GM13976 (cell line): Measurements from ENCODE around the gene UHMK1.

ENCODE experiments used
- DNase-seq: peaks from one replicate; pipeline ENCODE4 v3.0.0; 2012; ENCODE audit warnings: low spot score
- CTCF ChIP-seq: IDR thresholded peaks from 2 replicates; pipeline ENCODE4 v1.5.1; 2012; ENCODE audit warnings: borderline replicate concordance, mild to moderate bottlenecking; ENCODE audit not compliant: insufficient read depth; ENCODE audit errors: extremely low read depth, missing control alignments, control extremely low read depth
- in situ Hi-C: fragments of 300-500 bp; cut with MboI; formaldehyde crosslinking; loops from one replicate; pipeline ENCODE4 v1.12.0; 2022; ENCODE audit warnings: low sequenced_read_pairs, mixed read lengths, inconsistent platforms; ENCODE audit not compliant: unreplicated experiment

UHMK1 gene

GRCh38 chr1:162552684-162553252 is 55.1 kb downstream of the UHMK1 start:
- in situ Hi-C loops = no loop called here
- DNase-seq = no peak
- no peak for TF ChIP-seq CTCF

DNA sequence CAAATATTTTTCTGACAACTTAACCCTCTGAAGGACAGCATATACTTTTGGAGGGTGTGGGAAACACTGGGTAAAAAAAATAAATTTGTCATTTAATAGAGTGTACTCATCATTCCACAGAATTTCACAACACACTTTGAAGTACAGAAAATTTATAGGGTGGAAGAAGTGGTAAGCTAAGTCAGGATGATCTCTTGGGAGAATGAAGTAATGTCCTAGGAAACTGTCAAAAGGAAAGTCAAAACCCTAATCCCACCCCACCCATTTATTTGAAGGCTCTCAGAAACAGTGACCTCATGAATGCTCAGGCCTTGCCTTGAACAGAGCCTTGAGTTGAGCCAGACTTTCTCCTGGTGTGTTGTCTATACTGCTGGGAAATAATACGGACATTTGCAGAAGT is 56.6 kb downstream of the UHMK1 start:
- DNase-seq = no peak
- TF ChIP-seq CTCF = no peak
- in situ Hi-C loops = no loop called here

DNA sequence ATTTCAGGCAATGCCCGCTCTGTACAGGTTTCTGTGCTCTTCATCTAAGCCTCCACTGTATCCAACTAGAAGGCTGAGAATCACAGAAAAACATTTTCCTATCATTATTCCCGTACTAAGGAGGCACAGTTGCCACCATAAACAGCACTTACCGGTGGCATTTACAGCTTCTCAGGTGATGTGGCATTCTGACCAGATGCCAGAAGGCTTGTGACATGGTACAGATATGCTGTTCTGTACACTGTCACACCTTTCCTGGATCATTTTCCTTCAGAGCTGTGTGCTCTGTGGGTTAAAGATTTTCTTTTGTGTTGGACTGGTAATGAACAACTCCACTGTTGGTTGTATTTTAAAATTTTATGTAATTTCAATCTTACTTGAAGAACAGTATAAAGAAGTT is 59.9 kb downstream of the UHMK1 start:
- TF ChIP-seq CTCF = no peak
- in situ Hi-C loops = no loop called here
- no peak for DNase-seq

DNA sequence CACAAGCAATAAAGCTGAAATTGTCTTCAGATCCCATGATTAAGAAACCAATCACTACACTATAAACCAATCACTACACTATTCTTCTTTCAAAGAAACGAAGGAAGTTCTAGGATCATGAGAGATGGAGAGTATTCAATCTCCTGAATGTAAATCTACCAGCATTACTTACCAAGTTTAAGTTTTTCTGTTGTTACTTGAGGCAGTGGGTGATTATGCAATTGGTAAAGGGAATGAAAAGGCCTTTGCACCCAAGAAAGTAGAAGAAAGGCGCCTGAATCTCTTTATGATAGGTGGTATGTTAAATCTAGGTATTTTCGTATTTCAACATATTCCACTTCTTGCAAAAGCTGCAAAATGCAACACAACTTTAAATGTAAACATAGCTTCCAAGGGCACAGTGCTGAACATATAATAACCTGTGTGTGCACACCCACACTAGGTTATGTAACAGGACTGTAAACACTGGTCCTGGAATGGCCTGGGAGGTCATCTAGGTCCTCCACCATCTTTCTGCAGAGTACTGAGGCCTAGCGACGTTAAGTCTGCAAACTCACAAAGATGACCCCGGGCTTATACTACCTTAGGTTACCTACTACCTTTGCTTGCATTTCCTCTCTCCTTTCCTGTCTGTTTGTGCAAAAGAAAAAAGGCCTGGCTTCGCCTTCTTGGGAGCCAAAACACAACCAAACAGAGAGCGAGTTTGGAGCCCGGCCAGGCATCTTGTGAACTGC is 62.9 kb downstream of the UHMK1 start:
- in situ Hi-C loops = no loop called here
- DNase-seq = no peak
- TF ChIP-seq CTCF = no peak

DNA sequence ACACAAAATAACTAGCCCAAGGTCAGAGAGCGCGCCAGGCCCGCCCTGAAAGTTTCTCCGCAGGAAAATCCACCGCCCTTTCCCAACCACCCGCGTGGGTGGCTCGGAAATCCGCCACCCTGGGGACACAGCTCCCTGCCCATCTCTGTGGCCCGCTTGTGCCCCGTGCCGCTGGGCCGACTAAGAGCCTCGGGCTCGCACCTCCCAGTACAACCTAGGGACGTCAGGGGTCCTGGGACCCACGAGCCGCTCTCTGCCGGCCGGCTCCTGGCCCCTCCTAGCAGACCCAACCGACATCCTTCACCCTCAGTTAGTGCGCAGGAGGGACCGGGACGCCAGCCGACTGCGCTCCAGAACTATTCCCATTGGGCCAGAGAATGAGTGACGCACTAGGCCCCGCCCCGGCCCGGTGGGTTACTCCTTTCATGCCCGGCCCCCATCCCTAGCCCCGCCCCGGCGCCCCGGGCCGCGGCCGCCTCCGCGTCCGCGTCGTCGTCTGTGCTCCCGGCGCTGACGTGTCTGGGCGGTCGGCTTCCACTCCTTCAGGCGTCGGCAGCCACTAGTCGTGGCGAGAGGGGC is 63.5 kb downstream of the UHMK1 start:
- no peak for TF ChIP-seq CTCF
- in situ Hi-C loops = no loop called here
- peak; percentile 97 for DNase-seq

DNA sequence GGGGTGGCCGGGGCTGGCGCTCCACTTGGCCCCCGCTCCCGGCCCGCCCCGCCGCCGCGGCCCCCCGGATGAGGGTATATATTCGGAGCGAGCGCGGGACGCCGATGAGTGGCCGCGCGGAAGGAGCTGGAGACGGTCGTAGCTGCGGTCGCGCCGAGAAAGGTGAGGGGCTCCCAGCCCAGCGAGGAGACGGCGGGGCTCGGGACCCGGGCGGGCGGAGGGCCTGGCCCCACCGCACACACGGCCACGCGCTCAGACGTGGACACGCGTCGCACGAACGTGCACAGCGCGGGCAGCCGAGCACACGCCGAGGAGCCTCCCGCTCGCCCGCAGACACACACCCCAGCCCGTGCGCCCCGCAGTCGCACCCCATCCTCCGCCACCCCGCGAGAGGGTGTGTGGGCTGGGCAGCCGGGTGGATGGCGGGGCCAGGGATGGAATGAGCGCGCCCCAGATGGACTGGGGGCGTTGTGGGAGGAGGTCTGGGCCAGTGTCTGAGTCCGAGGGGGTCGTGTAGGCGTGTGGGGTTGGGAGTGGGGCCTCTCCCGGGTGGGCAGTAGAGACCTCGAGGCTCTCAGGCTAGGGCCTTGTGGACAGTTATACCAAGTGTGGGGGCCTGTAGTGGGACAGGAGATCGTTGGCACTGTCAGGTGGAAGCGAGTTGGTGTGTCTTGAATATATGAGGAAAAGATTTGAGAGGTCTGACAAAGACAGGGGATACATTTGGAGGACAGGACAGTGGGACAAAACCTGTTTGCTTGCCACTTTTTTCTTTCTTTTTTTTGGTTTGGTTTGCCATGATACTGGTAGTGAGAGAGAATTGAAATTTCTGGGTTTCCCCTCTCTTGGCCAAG is 64.2 kb downstream of the UHMK1 start, which contains the start of gene UAP1:
TSS of gene UAP1 (plus strand) at position 107 of the 854 bp plus-strand sequence. CDS start 4,347 bp downstream, outside the sequence.
- in situ Hi-C loops = no loop called here
- no peak for TF ChIP-seq CTCF
- no peak for DNase-seq
